Keratinocyte (primary cell): ENCODE results near the gene PITPNC1. TPM values are rescaled to one million over a fixed set of nuclear protein-coding genes. Genes with fewer than 3 reads are reported as not detected.

Source experiments
- DNase-seq: peaks from one replicate; pipeline ENCODE4 v3.0.0-alpha.2; 2011; ENCODE audit warnings: low read depth, missing footprints, low spot score
- FAIRE-seq: peaks from 2 replicates; lab custom pipeline; 2011; peaks lifted over from hg19 to GRCh38; lab: Jason Lieb, UNC
- H2AFZ ChIP-seq: 2 replicates; pipeline ENCODE4 v1.6.0; 2012; ENCODE audit warnings: low read length, control low read depth, inconsistent platforms; ENCODE audit not compliant: control insufficient read depth
- H3K27ac ChIP-seq: 2 replicates; pipeline ENCODE4 v1.5.1; 2011; ENCODE audit warnings: low read length; ENCODE audit not compliant: control insufficient read depth, insufficient read depth
- H3K27me3 ChIP-seq: 3 replicates; pipeline ENCODE4 v1.6.0; 2011; ENCODE audit warnings: low read length; ENCODE audit not compliant: control insufficient read depth, insufficient read depth; ENCODE audit errors: extremely low read depth
- H3K36me3 ChIP-seq, 2 experiments: 2 replicates in 1 of 2; 3 replicates in 1 of 2; pipeline ENCODE4 v1.5.1; 2011; ENCODE audit warnings: low read length in 2 of 2, mild to moderate bottlenecking in 1 of 2; ENCODE audit not compliant: control insufficient read depth in 2 of 2, insufficient read depth in 2 of 2; ENCODE audit errors: extremely low read depth in 1 of 2
- H3K4me1 ChIP-seq: 3 replicates; pipeline ENCODE4 v1.5.1; 2011; ENCODE audit warnings: low read length; ENCODE audit not compliant: control insufficient read depth, insufficient read depth; ENCODE audit errors: extremely low read depth
- H3K4me2 ChIP-seq: 3 replicates; pipeline ENCODE4 v1.6.0; 2011; ENCODE audit warnings: low read depth, low read length; ENCODE audit not compliant: control insufficient read depth, insufficient read depth; ENCODE audit errors: extremely low read depth
- H3K4me3 ChIP-seq, 3 experiments: fragments of 200-600 bp in 1 of 3; sonication (generic) in 1 of 3; 2 replicates in 2 of 3; 3 replicates in 1 of 3; pipeline ENCODE4 v1.5.1; 2011 to 2016; ENCODE audit warnings: low read length in 3 of 3, mild to moderate bottlenecking in 3 of 3, control low read depth in 2 of 3, inconsistent platforms in 1 of 3, low read depth in 1 of 3, mixed read lengths in 1 of 3, mixed run types in 1 of 3, moderate library complexity in 1 of 3; ENCODE audit not compliant: control insufficient read depth in 2 of 3, insufficient read depth in 2 of 3; ENCODE audit errors: extremely low read depth in 1 of 3
- H3K79me2 ChIP-seq: 2 replicates; pipeline ENCODE4 v1.6.0; 2012; ENCODE audit warnings: low read length; ENCODE audit not compliant: control insufficient read depth, insufficient read depth
- H3K9ac ChIP-seq: 3 replicates; pipeline ENCODE4 v1.6.0; 2011; ENCODE audit warnings: low read length; ENCODE audit not compliant: control insufficient read depth, insufficient read depth; ENCODE audit errors: extremely low read depth
- H3K9me1 ChIP-seq: 3 replicates; pipeline ENCODE4 v1.6.0; 2011; ENCODE audit warnings: low read length; ENCODE audit not compliant: control insufficient read depth, insufficient read depth; ENCODE audit errors: extremely low read depth
- H3K9me3 ChIP-seq: 2 replicates; pipeline ENCODE4 v1.5.1; 2012; ENCODE audit warnings: low read depth, low read length; ENCODE audit not compliant: control insufficient read depth
- H4K20me1 ChIP-seq: 3 replicates; pipeline ENCODE4 v1.6.0; 2011; ENCODE audit warnings: low read length; ENCODE audit not compliant: control insufficient read depth, insufficient read depth; ENCODE audit errors: extremely low read depth
- CTCF ChIP-seq, 3 experiments: IDR thresholded peaks in 1 of 3; conservative IDR thresholded peaks in 1 of 3; optimal IDR thresholded peaks in 1 of 3; 2 replicates in 2 of 3; 3 replicates in 1 of 3; pipeline versions ENCODE3 to v1.5.1; 2011; ENCODE audit warnings: low read length in 3 of 3, mild to moderate bottlenecking in 3 of 3, moderate library complexity in 2 of 3, control low read depth in 1 of 3, inconsistent platforms in 1 of 3; ENCODE audit not compliant: insufficient read depth in 2 of 3; ENCODE audit errors: extremely low read depth in 1 of 3
- EZH2 ChIP-seq: IDR thresholded peaks from one replicate; pipeline ENCODE4 v1.6.1; 2012; ENCODE audit warnings: inconsistent platforms, mild to moderate bottlenecking, low read length, moderate library complexity
- dilution Hi-C: fragments of 300-500 bp; cut with MboI; formaldehyde crosslinking; loops from one replicate; pipeline ENCODE4 v1.7.0; 2020; ENCODE audit warnings: low sequenced_read_pairs; ENCODE audit not compliant: extremely low pct_ligation_motif_present
- polyA plus RNA-seq, 5 experiments: library from polyadenylated mRNA; depleted of rRNA in 3 of 5; stranded (reverse) in 3 of 5; stranded (forward) in 1 of 5; unstranded in 1 of 5; fragments of >200 nt; gene quantifications; 1 replicate in 1 of 5; 2 replicates in 3 of 5; 3 replicates in 1 of 5; pipeline versions ENCODE4 v1.2.1 to v1.2.3, GENCODE V29; 2011 to 2012; ENCODE audit warnings: missing spikeins in 2 of 5, low read depth in 1 of 5, low replicate concordance in 1 of 5

Gene PITPNC1
- polyA plus RNA-seq, 1 donor (not counting 4 experiments of a cell fraction or from before 2014, with no cell fraction given): 24.8 TPM

DNA sequence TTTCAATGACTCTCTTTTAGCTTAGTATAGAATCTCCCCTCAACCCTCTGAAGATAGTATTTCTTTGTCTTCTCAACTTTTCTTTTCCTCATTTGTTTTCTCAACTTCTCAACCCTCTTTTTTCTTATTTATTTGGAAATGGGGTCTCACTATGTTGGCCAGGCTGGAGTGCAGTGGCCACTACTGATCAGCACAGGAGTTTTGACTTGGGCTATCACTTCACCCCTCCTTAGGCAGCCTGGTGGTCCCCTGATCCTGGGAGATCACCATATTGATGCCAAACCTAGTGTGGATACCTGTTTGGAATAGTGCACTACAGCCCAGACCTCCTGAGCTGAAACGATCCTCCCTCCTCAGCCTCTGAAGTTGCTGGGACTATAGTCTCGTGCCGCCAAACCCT, 79.8 kb downstream of the PITPNC1 start:
- dilution Hi-C loops: no loop called here
- Histone ChIP-seq H3K4me3 (no peak overlapping the region), H2AFZ (no peak overlapping the region), H3K9me3 (no peaks in the 10 kb centered on the region), H3K9me1 (no peaks in the 10 kb centered on the region), H3K9ac (no peak overlapping the region), H3K4me2 (no peak overlapping the region), H3K27me3 (no peaks in the 10 kb centered on the region), H3K4me1 (no peaks in the 10 kb centered on the region), H3K79me2 (peaks cover 5% of the 10 kb centered on the region), H3K27ac (no peak overlapping the region), H3K36me3 (no peaks in the 10 kb centered on the region), H4K20me1 (no peaks in the 10 kb centered on the region)
- TF ChIP-seq CTCF (optimal IDR thresholded peaks at IDR 0.05 in 1 of 3, IDR thresholded peaks at IDR 0.05 in 1 of 3, conservative IDR thresholded peaks at IDR 0.05 in 1 of 3; ENCODE audit: extremely low read depth in 1 of 3, insufficient read depth in 2 of 3, low read length in 3 of 3): no peak
- TF ChIP-seq EZH2: no peak
- DNase-seq (no peak), FAIRE-seq (no peak)

- Histone ChIP-seq H3K27ac (no peak overlapping the region), H3K27me3 (no peaks in the 10 kb centered on the region), H3K4me3 (no peak overlapping the region), H3K9ac (no peak overlapping the region), H3K4me2 (no peak overlapping the region), H3K4me1 (no peaks in the 10 kb centered on the region), H4K20me1 (no peaks in the 10 kb centered on the region), H3K36me3 (no peaks in the 10 kb centered on the region), H3K79me2 (peaks cover 5% of the 10 kb centered on the region), H3K9me1 (no peaks in the 10 kb centered on the region), H2AFZ (no peak overlapping the region), H3K9me3 (no peaks in the 10 kb centered on the region)
- dilution Hi-C loops: no loop called here
- DNase-seq (no peak), FAIRE-seq (no peak)
- TF ChIP-seq EZH2 (no peak), CTCF (optimal IDR thresholded peaks at IDR 0.05 in 1 of 3, IDR thresholded peaks at IDR 0.05 in 1 of 3, conservative IDR thresholded peaks at IDR 0.05 in 1 of 3; ENCODE audit: extremely low read depth in 1 of 3, insufficient read depth in 2 of 3, low read length in 3 of 3) (no peak)
Observed at GRCh38 chr17:67458203-67458602, 81.1 kb downstream of the PITPNC1 start.
